HEK293 (cell line): ENCODE measurements around the gene DNAH11.

Source experiments
- CTCF ChIA-PET: fragments of 350-600 bp; formaldehyde crosslinking; extraction: SDS; loops from one replicate; lab custom pipeline; 2021; ENCODE audit warnings: antibody characterized with exemption; lab: Yijun Ruan, JAX
- POLR2A ChIA-PET: fragments of 300-600 bp; formaldehyde crosslinking; extraction: SDS; loops from one replicate; lab custom pipeline; 2020; ENCODE audit warnings: antibody characterized with exemption, inconsistent platforms; lab: Yijun Ruan, JAX
- H3K27ac ChIP-seq: fragments of 200-500 bp; sonication (Bioruptor generic); 2 replicates; pipeline ENCODE4 v1.5.1; 2014; ENCODE audit warnings: low read depth, low read length, control low read depth, inconsistent platforms; ENCODE audit errors: extremely low read depth
- H3K36me3 ChIP-seq, 2 experiments: fragments of 200-500 bp in 1 of 2; sonication (Bioruptor generic) in 1 of 2; 1 replicate in 1 of 2; 2 replicates in 1 of 2; pipeline ENCODE4 v1.5.1; 2014 to 2017; ENCODE audit warnings: inconsistent platforms in 2 of 2, low read length in 2 of 2; ENCODE audit not compliant: control insufficient read depth in 2 of 2, insufficient read depth in 1 of 2
- H3K4me1 ChIP-seq: fragments of 200-500 bp; sonication (Bioruptor generic); 2 replicates; pipeline ENCODE4 v1.5.1; 2014; ENCODE audit warnings: mild to moderate bottlenecking, low read length, inconsistent platforms; ENCODE audit not compliant: control insufficient read depth, insufficient read depth
- H3K4me3 ChIP-seq: 2 replicates; pipeline ENCODE4 v1.5.1; 2011; ENCODE audit warnings: low read depth, mild to moderate bottlenecking, control low read depth, low read length, moderate library complexity
- H3K9me3 ChIP-seq: fragments of 200-500 bp; sonication (Bioruptor generic); 2 replicates; pipeline ENCODE4 v1.5.1; 2014; ENCODE audit warnings: low read depth, low read length, inconsistent platforms; ENCODE audit not compliant: control insufficient read depth, insufficient read depth
- GLI4 ChIP-seq: fragments of 450-650 bp; formaldehyde crosslinking; IDR thresholded peaks from 2 replicates; pipeline ENCODE4 v1.5.1; 2016; ENCODE audit warnings: missing biosample characterization, missing genetic modification characterization
- KLF10 ChIP-seq: fragments of 450-650 bp; IDR thresholded peaks from 2 replicates; pipeline ENCODE4 v1.5.1; 2018; ENCODE audit warnings: missing biosample characterization, mild to moderate bottlenecking, missing genetic modification characterization
- ZBTB17 ChIP-seq: fragments of 450-650 bp; formaldehyde crosslinking; IDR thresholded peaks from 2 replicates; pipeline ENCODE4 v1.5.1; 2016; ENCODE audit warnings: missing biosample characterization, missing genetic modification characterization
- ZBTB7A ChIP-seq: fragments of 450-650 bp; formaldehyde crosslinking; IDR thresholded peaks from 2 replicates; pipeline ENCODE4 v1.5.1; 2016; ENCODE audit warnings: low read depth, missing biosample characterization, missing genetic modification characterization
- ZEB2 ChIP-seq: fragments of 450-650 bp; formaldehyde crosslinking; IDR thresholded peaks from 2 replicates; pipeline ENCODE4 v1.5.1; 2016; ENCODE audit warnings: missing biosample characterization, missing genetic modification characterization
- ZFP41 ChIP-seq: fragments of 450-650 bp; formaldehyde crosslinking; IDR thresholded peaks from 2 replicates; pipeline ENCODE4 v1.5.1; 2016; ENCODE audit warnings: missing biosample characterization, missing genetic modification characterization, borderline replicate concordance
- ZNF114 ChIP-seq: fragments of 450-650 bp; formaldehyde crosslinking; IDR thresholded peaks from 2 replicates; pipeline ENCODE4 v1.5.0; 2017; ENCODE audit warnings: missing biosample characterization, missing genetic modification characterization
- ZNF140 ChIP-seq: fragments of 450-650 bp; formaldehyde crosslinking; IDR thresholded peaks from 2 replicates; pipeline ENCODE4 v1.5.1; 2016; ENCODE audit warnings: missing biosample characterization, missing genetic modification characterization
- ZNF146 ChIP-seq: fragments of 450-650 bp; formaldehyde crosslinking; IDR thresholded peaks from 2 replicates; pipeline ENCODE4 v1.5.1; 2016; ENCODE audit warnings: missing biosample characterization, missing genetic modification characterization
- ZNF16 ChIP-seq: fragments of 450-650 bp; formaldehyde crosslinking; IDR thresholded peaks from 2 replicates; pipeline ENCODE4 v1.5.1; 2016; ENCODE audit warnings: low read depth, missing biosample characterization, missing genetic modification characterization
- ZNF202 ChIP-seq: fragments of 450-650 bp; formaldehyde crosslinking; IDR thresholded peaks from 2 replicates; pipeline ENCODE4 v1.5.1; 2016; ENCODE audit warnings: missing biosample characterization, missing genetic modification characterization, borderline replicate concordance
- ZNF248 ChIP-seq: fragments of 450-650 bp; formaldehyde crosslinking; IDR thresholded peaks from 2 replicates; pipeline ENCODE4 v1.5.1; 2017; ENCODE audit warnings: missing biosample characterization, missing genetic modification characterization
- ZNF391 ChIP-seq: fragments of 450-650 bp; formaldehyde crosslinking; IDR thresholded peaks from 2 replicates; pipeline ENCODE4 v1.5.1; 2016; ENCODE audit warnings: low read depth, missing biosample characterization, missing genetic modification characterization, borderline replicate concordance
- ZNF449 ChIP-seq: fragments of 450-650 bp; formaldehyde crosslinking; IDR thresholded peaks from 2 replicates; pipeline ENCODE4 v1.5.1; 2017; ENCODE audit warnings: missing biosample characterization, mild to moderate bottlenecking, missing genetic modification characterization, moderate library complexity
- ZNF473 ChIP-seq: fragments of 450-650 bp; formaldehyde crosslinking; IDR thresholded peaks from 2 replicates; pipeline ENCODE4 v1.5.1; 2017; ENCODE audit warnings: missing biosample characterization, missing genetic modification characterization
- ZNF501 ChIP-seq: fragments of 450-650 bp; formaldehyde crosslinking; IDR thresholded peaks from 2 replicates; pipeline ENCODE4 v1.5.1; 2016; ENCODE audit warnings: missing biosample characterization, missing genetic modification characterization
- ZNF529 ChIP-seq: fragments of 450-650 bp; formaldehyde crosslinking; IDR thresholded peaks from 2 replicates; pipeline ENCODE4 v1.5.1; 2017; ENCODE audit warnings: missing genetic modification characterization, missing biosample characterization; ENCODE audit not compliant: insufficient replicate concordance
- ZNF548 ChIP-seq: fragments of 450-650 bp; formaldehyde crosslinking; IDR thresholded peaks from 2 replicates; pipeline ENCODE4 v1.5.1; 2016; ENCODE audit warnings: missing biosample characterization, missing genetic modification characterization
- ZNF558 ChIP-seq: fragments of 450-650 bp; formaldehyde crosslinking; IDR thresholded peaks from 2 replicates; pipeline ENCODE4 v1.5.1; 2016; ENCODE audit warnings: missing biosample characterization, missing genetic modification characterization
- ZNF621 ChIP-seq: fragments of 450-650 bp; formaldehyde crosslinking; IDR thresholded peaks from 2 replicates; pipeline ENCODE4 v1.5.1; 2017; ENCODE audit warnings: missing biosample characterization, missing genetic modification characterization
- ZNF626 ChIP-seq: fragments of 450-650 bp; sonication (Bioruptor Pico); formaldehyde crosslinking; IDR thresholded peaks from 2 replicates; pipeline ENCODE4 v1.5.1; 2018; ENCODE audit warnings: missing biosample characterization, missing genetic modification characterization, inconsistent platforms
- ZNF660 ChIP-seq: fragments of 450-650 bp; IDR thresholded peaks from 2 replicates; pipeline ENCODE4 v1.5.1; 2018; ENCODE audit warnings: missing biosample characterization, mild to moderate bottlenecking, missing genetic modification characterization
- ZNF777 ChIP-seq: fragments of 450-650 bp; formaldehyde crosslinking; IDR thresholded peaks from 2 replicates; pipeline ENCODE4 v1.5.1; 2017; ENCODE audit warnings: missing biosample characterization, missing genetic modification characterization, borderline replicate concordance
- ZXDB ChIP-seq: fragments of 450-650 bp; formaldehyde crosslinking; IDR thresholded peaks from 2 replicates; pipeline ENCODE4 v1.5.1; 2016; ENCODE audit warnings: missing biosample characterization, missing genetic modification characterization
- TF ChIP-seq, protein P1 (sequence below): fragments of 450-650 bp; formaldehyde crosslinking; IDR thresholded peaks from 2 replicates; pipeline ENCODE4 v1.5.1; 2016; ENCODE audit warnings: missing biosample characterization, missing genetic modification characterization
- TF ChIP-seq, protein P2 (sequence below): sonication (generic); formaldehyde crosslinking; IDR thresholded peaks from 2 replicates; pipeline ENCODE4 v1.8.1; 2022; ENCODE audit warnings: mild to moderate bottlenecking, moderate library complexity, missing genetic modification reagents
- TF ChIP-seq, protein P3 (sequence below): fragments of 450-650 bp; formaldehyde crosslinking; IDR thresholded peaks from 2 replicates; pipeline ENCODE4 v1.5.1; 2016; ENCODE audit warnings: missing biosample characterization, missing genetic modification characterization
- TF ChIP-seq, protein P4 (sequence below): fragments of 450-650 bp; formaldehyde crosslinking; IDR thresholded peaks from 2 replicates; pipeline ENCODE4 v1.5.1; 2016; ENCODE audit warnings: missing biosample characterization, missing genetic modification characterization

DNAH11 gene

GRCh38 chr7:21724562-21724961, 181.7 kb downstream of the DNAH11 start:
- no peak overlapping the region for H3K27ac ChIP-seq
- POLR2A ChIA-PET = no interaction called here
- no peak overlapping the region for H3K4me3 ChIP-seq
- no peaks in the 10 kb centered on the region for H3K36me3 ChIP-seq
- CTCF ChIA-PET = interaction anchor here (0.6 kb wide), 1 partner anchor 199 kb away, joined by 3 read pairs; no protein-coding TSS in a partner anchor
- H3K4me1 ChIP-seq = no peaks in the 10 kb centered on the region
- TF ChIP-seq ZNF777 = no peak
- no peak for TF ChIP-seq ZNF248
- no peak for TF ChIP-seq ZNF449 (tag by site-specific recombination)
- no peak for TF ChIP-seq ZEB2
- no peak for TF ChIP-seq ZNF621 (tag by site-specific recombination)
- TF ChIP-seq ZNF473 (tag by site-specific recombination) = no peak
- no peak for TF ChIP-seq ZXDB (tag by site-specific recombination)
- no peak for TF ChIP-seq ZNF16 (tag by site-specific recombination)
- no peak for TF ChIP-seq ZFP41
- no peak for TF ChIP-seq ZNF501 (tag by site-specific recombination)
- no peak for TF ChIP-seq GLI4 (tag by site-specific recombination)
- TF ChIP-seq, protein P1, sequence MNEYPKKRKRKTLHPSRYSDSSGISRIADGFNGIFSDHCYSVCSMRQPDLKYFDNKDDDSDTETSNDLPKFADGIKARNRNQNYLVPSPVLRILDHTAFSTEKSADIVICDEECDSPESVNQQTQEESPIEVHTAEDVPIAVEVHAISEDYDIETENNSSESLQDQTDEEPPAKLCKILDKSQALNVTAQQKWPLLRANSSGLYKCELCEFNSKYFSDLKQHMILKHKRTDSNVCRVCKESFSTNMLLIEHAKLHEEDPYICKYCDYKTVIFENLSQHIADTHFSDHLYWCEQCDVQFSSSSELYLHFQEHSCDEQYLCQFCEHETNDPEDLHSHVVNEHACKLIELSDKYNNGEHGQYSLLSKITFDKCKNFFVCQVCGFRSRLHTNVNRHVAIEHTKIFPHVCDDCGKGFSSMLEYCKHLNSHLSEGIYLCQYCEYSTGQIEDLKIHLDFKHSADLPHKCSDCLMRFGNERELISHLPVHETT (tag by site-specific recombination) = no peak
- no peak for TF ChIP-seq ZNF114 (tag by site-specific recombination)
- TF ChIP-seq ZNF626 = no peak
- TF ChIP-seq ZNF660 = no peak
- no peak for TF ChIP-seq ZBTB17 (tag by site-specific recombination)
- no peak for TF ChIP-seq KLF10
- TF ChIP-seq ZNF558 (tag by site-specific recombination) = no peak
- no peaks in the 10 kb centered on the region for H3K9me3 ChIP-seq

- CTCF ChIA-PET = no interaction called here
- Histone ChIP-seq H3K36me3 (no peaks in the 10 kb centered on the region), H3K9me3 (no peaks in the 10 kb centered on the region), H3K27ac (no peak overlapping the region), H3K4me3 (no peak overlapping the region)
- TF ChIP-seq, protein P2, sequence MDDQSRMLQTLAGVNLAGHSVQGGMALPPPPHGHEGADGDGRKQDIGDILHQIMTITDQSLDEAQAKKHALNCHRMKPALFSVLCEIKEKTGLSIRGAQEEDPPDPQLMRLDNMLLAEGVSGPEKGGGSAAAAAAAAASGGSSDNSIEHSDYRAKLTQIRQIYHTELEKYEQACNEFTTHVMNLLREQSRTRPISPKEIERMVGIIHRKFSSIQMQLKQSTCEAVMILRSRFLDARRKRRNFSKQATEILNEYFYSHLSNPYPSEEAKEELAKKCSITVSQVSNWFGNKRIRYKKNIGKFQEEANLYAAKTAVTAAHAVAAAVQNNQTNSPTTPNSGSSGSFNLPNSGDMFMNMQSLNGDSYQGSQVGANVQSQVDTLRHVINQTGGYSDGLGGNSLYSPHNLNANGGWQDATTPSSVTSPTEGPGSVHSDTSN (CRISPR knock-in tag) = no peak
- TF ChIP-seq, all 188 proteins: peak for 0
- H3K4me1 ChIP-seq = no peaks in the 10 kb centered on the region
- POLR2A ChIA-PET = no interaction called here
These were observed 187.6 kb downstream of the DNAH11 start for GRCh38 chr7:21730399-21730798.

DNA sequence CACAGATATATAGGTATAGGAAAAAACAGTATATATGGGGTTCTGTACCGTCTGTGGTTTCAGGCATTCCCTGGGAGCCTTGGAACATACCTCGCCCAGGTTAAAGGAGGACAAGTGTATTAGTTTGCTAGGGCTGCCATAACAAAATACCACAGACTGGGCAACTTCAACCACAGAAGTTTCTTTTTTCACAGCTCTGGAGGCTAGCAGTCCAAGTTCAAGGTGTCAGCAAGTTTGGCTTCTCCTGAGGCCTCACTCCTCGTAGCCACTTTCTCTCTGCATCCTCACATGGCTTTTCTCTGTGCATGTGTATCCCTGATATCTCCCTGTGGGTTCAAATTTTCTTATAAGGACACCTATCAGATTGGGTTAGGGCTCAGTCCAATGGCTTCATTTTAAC, 189.1 kb downstream of the DNAH11 start:
- no peak overlapping the region for H3K4me3 ChIP-seq
- POLR2A ChIA-PET = no interaction called here
- CTCF ChIA-PET = no interaction called here
- TF ChIP-seq ZNF202 (no peak), ZBTB7A (tag by site-specific recombination) (no peak), ZNF529 (tag by site-specific recombination) (no peak), ZNF391 (tag by site-specific recombination) (no peak), ZNF146 (tag by site-specific recombination) (no peak), ZNF140 (tag by site-specific recombination) (no peak), ZNF660 (no peak), ZNF548 (tag by site-specific recombination) (no peak)
- TF ChIP-seq, protein P3, sequence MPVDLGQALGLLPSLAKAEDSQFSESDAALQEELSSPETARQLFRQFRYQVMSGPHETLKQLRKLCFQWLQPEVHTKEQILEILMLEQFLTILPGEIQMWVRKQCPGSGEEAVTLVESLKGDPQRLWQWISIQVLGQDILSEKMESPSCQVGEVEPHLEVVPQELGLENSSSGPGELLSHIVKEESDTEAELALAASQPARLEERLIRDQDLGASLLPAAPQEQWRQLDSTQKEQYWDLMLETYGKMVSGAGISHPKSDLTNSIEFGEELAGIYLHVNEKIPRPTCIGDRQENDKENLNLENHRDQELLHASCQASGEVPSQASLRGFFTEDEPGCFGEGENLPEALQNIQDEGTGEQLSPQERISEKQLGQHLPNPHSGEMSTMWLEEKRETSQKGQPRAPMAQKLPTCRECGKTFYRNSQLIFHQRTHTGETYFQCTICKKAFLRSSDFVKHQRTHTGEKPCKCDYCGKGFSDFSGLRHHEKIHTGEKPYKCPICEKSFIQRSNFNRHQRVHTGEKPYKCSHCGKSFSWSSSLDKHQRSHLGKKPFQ = no peak
- TF ChIP-seq, protein P4, sequence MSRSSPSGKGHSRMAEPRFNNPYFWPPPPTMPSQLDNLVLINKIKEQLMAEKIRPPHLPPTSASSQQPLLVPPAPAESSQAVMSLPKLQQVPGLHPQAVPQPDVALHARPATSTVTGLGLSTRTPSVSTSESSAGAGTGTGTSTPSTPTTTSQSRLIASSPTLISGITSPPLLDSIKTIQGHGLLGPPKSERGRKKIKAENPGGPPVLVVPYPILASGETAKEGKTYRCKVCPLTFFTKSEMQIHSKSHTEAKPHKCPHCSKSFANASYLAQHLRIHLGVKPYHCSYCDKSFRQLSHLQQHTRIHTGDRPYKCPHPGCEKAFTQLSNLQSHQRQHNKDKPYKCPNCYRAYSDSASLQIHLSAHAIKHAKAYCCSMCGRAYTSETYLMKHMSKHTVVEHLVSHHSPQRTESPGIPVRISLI = no peak

More for the DNA sequence above, 189.1 kb downstream of the DNAH11 start:
- no peaks in the 10 kb centered on the region for H3K9me3 ChIP-seq
- H3K27ac ChIP-seq = no peak overlapping the region
- H3K36me3 ChIP-seq = no peaks in the 10 kb centered on the region
- H3K4me1 ChIP-seq = no peaks in the 10 kb centered on the region
